CD4-positive, alpha-beta memory T cell (primary cell): ENCODE data around the gene LGSN. TPM values are rescaled to one million over a fixed set of nuclear protein-coding genes. Genes with fewer than 3 reads are reported as not detected.
"Not testable (repeated sequence)": the region's sequence is repeated elsewhere in the genome, so short reads cannot be mapped to it uniquely, and the experiment has no call there.

Experiments used
- CTCF ChIA-PET: fragments of 350-600 bp; sonication (Branson Sonifier 250); formaldehyde crosslinking; loops from one replicate; lab custom pipeline; 2021; ENCODE audit warnings: inconsistent platforms; ENCODE audit not compliant: partially characterized antibody; lab: Charles Lee
- POLR2A ChIA-PET: fragments of 350-600 bp; sonication (Branson Sonifier 250); formaldehyde crosslinking; loops from one replicate; lab custom pipeline; 2021; ENCODE audit not compliant: partially characterized antibody; lab: Charles Lee
- DNase-seq, 5 donors: peaks; one replicate each; pipeline versions ENCODE4 v3.0.0 to v3.0.0-alpha.2; 2020 to 2022; ENCODE audit warnings: mixed read lengths in 1 of 5
- H3K27ac ChIP-seq: one replicate; pipeline ENCODE4 v1.7.0; 2013; ENCODE audit warnings: low read depth, low read length
- H3K27me3 ChIP-seq: 2 replicates; pipeline ENCODE4 v1.7.0; 2013; ENCODE audit warnings: mild to moderate bottlenecking, low read length, moderate library complexity; ENCODE audit not compliant: insufficient read depth
- H3K36me3 ChIP-seq: 2 replicates; pipeline ENCODE4 v1.7.0; 2013; ENCODE audit warnings: mild to moderate bottlenecking, low read length, moderate library complexity; ENCODE audit not compliant: insufficient read depth
- H3K4me1 ChIP-seq: 2 replicates; pipeline ENCODE4 v1.7.0; 2013; ENCODE audit warnings: mild to moderate bottlenecking, low read length, moderate library complexity; ENCODE audit not compliant: insufficient read depth
- H3K4me3 ChIP-seq, 2 donors: one replicate each; pipeline ENCODE4 v1.7.0; 2013; ENCODE audit warnings: low read length in 2 of 2, mild to moderate bottlenecking in 1 of 2
- H3K9me3 ChIP-seq, 2 donors: one replicate each; pipeline ENCODE4 v1.7.0; 2013; ENCODE audit warnings: low read length in 2 of 2, control low read depth in 1 of 2; ENCODE audit not compliant: control insufficient read depth in 1 of 2
- H3K27ac Mint-ChIP-seq, 7 donors: one replicate each; pipeline ENCODE4 v1.8.0; 2020 to 2021; ENCODE audit warnings: mixed read lengths in 7 of 7, mild to moderate bottlenecking in 6 of 7, inconsistent platforms in 3 of 7, moderate library complexity in 3 of 7
- H3K27me3 Mint-ChIP-seq, 2 donors: one replicate each; pipeline ENCODE4 v1.8.0; 2020 to 2021; ENCODE audit warnings: mixed read lengths in 2 of 2
- H3K36me3 Mint-ChIP-seq, 2 donors: one replicate each; pipeline ENCODE4 v1.8.0; 2020 to 2021; ENCODE audit warnings: mixed read lengths in 2 of 2, inconsistent platforms in 1 of 2, mild to moderate bottlenecking in 1 of 2
- H3K4me1 Mint-ChIP-seq, 4 donors: one replicate each; pipeline ENCODE4 v1.8.0; 2020 to 2021; ENCODE audit warnings: mixed read lengths in 4 of 4, mild to moderate bottlenecking in 1 of 4
- H3K4me3 Mint-ChIP-seq, 8 donors: one replicate each; pipeline ENCODE4 v1.8.0; 2020 to 2021; ENCODE audit warnings: mixed read lengths in 8 of 8, mild to moderate bottlenecking in 7 of 8, moderate library complexity in 6 of 8, inconsistent platforms in 3 of 8
- H3K9me3 Mint-ChIP-seq, 8 donors: one replicate each; pipeline ENCODE4 v1.8.0; 2020 to 2021; ENCODE audit warnings: mixed read lengths in 8 of 8, mild to moderate bottlenecking in 5 of 8, inconsistent platforms in 3 of 8, moderate library complexity in 1 of 8
- intact Hi-C: fragments of 100-400 bp; cut with micrococcal nuclease; formaldehyde crosslinking; loops from one replicate; pipeline ENCODE4 v1.15.1; 2023
- polyA plus RNA-seq, 2 donors: library from polyadenylated mRNA; unstranded; fragments of 300-500 nt; fragmentation: Illumina TruSeq; gene quantifications; one replicate each; pipeline ENCODE4 v1.2.3, GENCODE V29; 2021
- total RNA-seq, 2 experiments: library from RNA; stranded (reverse); gene quantifications; one replicate each; pipeline ENCODE4 v1.2.3, GENCODE V29; 2021

LGSN gene
- total RNA-seq: under 1 TPM in 1 of 2 experiments, not detected in 1; 0.15 TPM
- polyA plus RNA-seq: not detected

GRCh38 chr6:63319939-63320338, at the start of gene LGSN:
TSS of gene LGSN (minus strand) at chr6:63319983. CDS start at chr6:63319943, 40 bp downstream.
- CTCF ChIA-PET: no interaction called here
- no peaks in the 10 kb centered on the region for H3K4me1 Mint-ChIP-seq
- H3K9me3 Mint-ChIP-seq: no peaks in the 10 kb centered on the region
- no peaks in the 10 kb centered on the region for H3K36me3 Mint-ChIP-seq
- Histone ChIP-seq H3K27me3 (no peaks in the 10 kb centered on the region), H3K4me3 (no peak within 1 kb of the TSS), H3K9me3 (no peaks in the 10 kb centered on the region), H3K27ac (no peak within 1 kb of the TSS), H3K4me1 (no peaks in the 10 kb centered on the region), H3K36me3 (no peaks in the 10 kb centered on the region)
- DNase-seq: no peak
- POLR2A ChIA-PET: no interaction called here
- H3K4me3 Mint-ChIP-seq: no peak within 1 kb of the TSS
- no peak within 1 kb of the TSS for H3K27ac Mint-ChIP-seq
- intact Hi-C loops: no loop called here
- peaks cover 0 to 2% of the 10 kb centered on the region in 2 donors for H3K27me3 Mint-ChIP-seq

GRCh38 chr6:63368347-63368746, 48.6 kb upstream of the LGSN start:
- Mint-ChIP-seq H3K27me3 (peaks cover 1 to 8% of the 10 kb centered on the region in 2 donors), H3K4me3 (no peak overlapping the region), H3K27ac (peak overlapping the region in 1 of 7 donors; percentile 10), H3K9me3 (peaks cover 2 to 19% (median 6%) of the 10 kb centered on the region in 8 donors), H3K36me3 (peaks cover 0 to 6% of the 10 kb centered on the region in 2 donors), H3K4me1 (no peaks in the 10 kb centered on the region)
- intact Hi-C loops: no loop called here
- Histone ChIP-seq H3K4me3 (no peak overlapping the region), H3K9me3 (no peaks in the 10 kb centered on the region), H3K36me3 (no peaks in the 10 kb centered on the region), H3K27ac (no peak overlapping the region), H3K4me1 (no peaks in the 10 kb centered on the region), H3K27me3 (no peaks in the 10 kb centered on the region)
- ChIA-PET POLR2A (no interaction called here), CTCF (no interaction called here)
- no peak for DNase-seq

- not testable (repeated sequence) for DNase-seq, H3K27me3 ChIP-seq, H3K36me3 Mint-ChIP-seq
These were observed 42.8 kb upstream of the LGSN start for GRCh38 chr6:63362500-63363120.

GRCh38 chr6:63357384-63357783, 37.6 kb upstream of the LGSN start:
- H3K4me3 ChIP-seq, H3K9me3 ChIP-seq, H3K4me1 Mint-ChIP-seq, H3K27me3 Mint-ChIP-seq, H3K27ac Mint-ChIP-seq, H3K4me3 Mint-ChIP-seq, H3K27me3 ChIP-seq, H3K27ac ChIP-seq, intact Hi-C loops, CTCF ChIA-PET, H3K36me3 ChIP-seq, H3K4me1 ChIP-seq, POLR2A ChIA-PET, DNase-seq, H3K36me3 Mint-ChIP-seq: not testable (repeated sequence)
- H3K9me3 Mint-ChIP-seq: peaks cover 0 to 25% (median 4%) of the 10 kb centered on the region in 8 donors

More at GRCh38 chr6:63362500-63363120, 42.8 kb upstream of the LGSN start:
- H3K27me3 Mint-ChIP-seq, H3K4me1 Mint-ChIP-seq, intact Hi-C loops, POLR2A ChIA-PET, CTCF ChIA-PET, H3K4me1 ChIP-seq, H3K27ac ChIP-seq, H3K4me3 ChIP-seq, H3K4me3 Mint-ChIP-seq, H3K36me3 ChIP-seq, H3K9me3 ChIP-seq, H3K27ac Mint-ChIP-seq: not testable (repeated sequence)
- peaks cover 5 to 23% (median 11%) of the 10 kb centered on the region in 8 donors for H3K9me3 Mint-ChIP-seq

GRCh38 chr6:63355632-63356031, 35.8 kb upstream of the LGSN start:
- H3K4me3 Mint-ChIP-seq: no peak overlapping the region
- H3K36me3 Mint-ChIP-seq: no peaks in the 10 kb centered on the region
- ChIA-PET CTCF (no interaction called here), POLR2A (no interaction called here)
- Histone ChIP-seq H3K4me1 (peaks cover 7% of the 10 kb centered on the region), H3K9me3 (no peaks in the 10 kb centered on the region), H3K27me3 (no peaks in the 10 kb centered on the region), H3K4me3 (no peak overlapping the region), H3K36me3 (no peaks in the 10 kb centered on the region), H3K27ac (no peak overlapping the region)
- peaks cover 0 to 25% (median 3%) of the 10 kb centered on the region in 8 donors for H3K9me3 Mint-ChIP-seq
- H3K27ac Mint-ChIP-seq: no peak overlapping the region
- H3K27me3 Mint-ChIP-seq: no peaks in the 10 kb centered on the region
- DNase-seq: no peak
- intact Hi-C loops: no loop called here
- H3K4me1 Mint-ChIP-seq: peaks cover 1 to 9% (median 8%) of the 10 kb centered on the region in 4 donors

- Mint-ChIP-seq H3K4me1 (peaks cover 1 to 9% (median 8%) of the 10 kb centered on the region in 4 donors), H3K9me3 (peaks cover 0 to 12% (median 0%) of the 10 kb centered on the region in 8 donors), H3K27ac (no peak overlapping the region), H3K4me3 (no peak overlapping the region), H3K36me3 (no peaks in the 10 kb centered on the region), H3K27me3 (peaks cover 0 to 2% of the 10 kb centered on the region in 2 donors)
- Histone ChIP-seq H3K27ac (no peak overlapping the region), H3K27me3 (no peaks in the 10 kb centered on the region), H3K4me3 (no peak overlapping the region), H3K9me3 (no peaks in the 10 kb centered on the region), H3K4me1 (peaks cover 7% of the 10 kb centered on the region), H3K36me3 (no peaks in the 10 kb centered on the region)
- intact Hi-C loops: no loop called here
- DNase-seq: no peak
- POLR2A ChIA-PET: no interaction called here
- CTCF ChIA-PET: interaction anchor here (0.9 kb wide), 1 partner anchor 411 kb away, joined by 3 read pairs; no protein-coding TSS in a partner anchor
These were observed 33.5 kb upstream of the LGSN start for GRCh38 chr6:63353286-63353630.

- H3K4me3 Mint-ChIP-seq: peak overlapping the region in 1 of 8 donors; percentile 36
- Histone ChIP-seq H3K27ac (no peak overlapping the region), H3K36me3 (no peaks in the 10 kb centered on the region), H3K4me3 (no peak overlapping the region), H3K9me3 (no peaks in the 10 kb centered on the region), H3K27me3 (no peaks in the 10 kb centered on the region), H3K4me1 (peaks cover 7% of the 10 kb centered on the region)
- peaks cover 0 to 2% of the 10 kb centered on the region in 2 donors for H3K27me3 Mint-ChIP-seq
- peak overlapping the region in 1 of 7 donors; percentile 30 for H3K27ac Mint-ChIP-seq
- ChIA-PET POLR2A (no interaction called here), CTCF (interaction anchor here (0.9 kb wide), 1 partner anchor 412 kb away, joined by 3 read pairs; no protein-coding TSS in a partner anchor)
- intact Hi-C loops: loop anchor here (1.0 kb wide), 1 partner anchor 412 kb away; no protein-coding TSS in a partner anchor
- H3K4me1 Mint-ChIP-seq: peaks cover 1 to 9% (median 8%) of the 10 kb centered on the region in 4 donors
- no peaks in the 10 kb centered on the region for H3K36me3 Mint-ChIP-seq
- peaks cover 0 to 12% (median 0%) of the 10 kb centered on the region in 8 donors for H3K9me3 Mint-ChIP-seq
- no peak for DNase-seq
These were observed 32.9 kb upstream of the LGSN start for GRCh38 chr6:63352544-63353285.
